Measurements from ENCODE around the gene ELOVL2.
"Not testable (repeated sequence)": the region's sequence is repeated elsewhere in the genome, so short reads cannot be mapped to it uniquely, and the experiment has no call there.

Gene ELOVL2

GRCh38 chr6:11043961-11044711, at the start of gene ELOVL2:
TSS of gene ELOVL2 (minus strand) at chr6:11044305. CDS start at chr6:11044230, 75 bp downstream.
- peak within 1 kb of the TSS; percentile 41 for H3K4me3 ChIP-seq (ENCODE audit: low read length)
- peak; percentile 48 for DNase-seq (ENCODE audit: low read depth)
- peak; percentile 24 for TF ChIP-seq CTCF (IDR thresholded peaks at IDR 0.05; ENCODE audit: insufficient read depth, low read depth, low read length, missing control alignments)

GRCh38 chr6:11093376-11093625, 49.2 kb upstream of the ELOVL2 start:
- peak overlapping the region; percentile 90 for H3K4me3 ChIP-seq (ENCODE audit: low read length)
- no peak for TF ChIP-seq CTCF (IDR thresholded peaks at IDR 0.05; ENCODE audit: insufficient read depth, low read depth, low read length, missing control alignments)
- DNase-seq (ENCODE audit: low read depth), result no peak

GRCh38 chr6:11092668-11093375, 48.7 kb upstream of the ELOVL2 start:
- no peak for DNase-seq (ENCODE audit: low read depth)
- no peak for TF ChIP-seq CTCF (IDR thresholded peaks at IDR 0.05; ENCODE audit: insufficient read depth, low read depth, low read length, missing control alignments)
- peak overlapping the region; percentile 90 for H3K4me3 ChIP-seq (ENCODE audit: low read length)

GRCh38 chr6:11091141-11091540, 47.0 kb upstream of the ELOVL2 start:
- not testable (repeated sequence) for H3K4me3 ChIP-seq (ENCODE audit: low read length); DNase-seq (ENCODE audit: low read depth)

DNA sequence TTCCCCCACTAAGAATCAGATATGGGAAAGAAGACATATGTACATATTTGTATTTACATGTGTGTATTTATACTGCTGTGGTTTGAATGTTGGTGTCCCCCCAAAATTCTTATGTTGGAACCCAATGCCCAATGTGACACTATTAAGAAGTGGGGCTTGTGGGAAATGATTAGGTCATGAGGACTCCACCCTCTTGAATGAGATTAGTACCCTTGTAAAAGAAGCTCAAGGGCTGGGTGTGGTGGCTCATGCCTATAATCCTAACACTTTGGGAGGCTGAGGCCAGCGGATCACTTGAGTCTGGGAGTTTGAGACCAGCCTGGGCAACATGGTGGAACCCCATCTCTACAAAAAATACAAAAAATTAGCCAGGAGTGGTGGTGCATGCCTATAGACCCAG, 45.6 kb upstream of the ELOVL2 start:
- DNase-seq (ENCODE audit: low read depth), result no peak
- H3K4me3 ChIP-seq (ENCODE audit: low read length), result no peak overlapping the region
- TF ChIP-seq CTCF (IDR thresholded peaks at IDR 0.05; ENCODE audit: insufficient read depth, low read depth, low read length, missing control alignments), result no peak

DNA sequence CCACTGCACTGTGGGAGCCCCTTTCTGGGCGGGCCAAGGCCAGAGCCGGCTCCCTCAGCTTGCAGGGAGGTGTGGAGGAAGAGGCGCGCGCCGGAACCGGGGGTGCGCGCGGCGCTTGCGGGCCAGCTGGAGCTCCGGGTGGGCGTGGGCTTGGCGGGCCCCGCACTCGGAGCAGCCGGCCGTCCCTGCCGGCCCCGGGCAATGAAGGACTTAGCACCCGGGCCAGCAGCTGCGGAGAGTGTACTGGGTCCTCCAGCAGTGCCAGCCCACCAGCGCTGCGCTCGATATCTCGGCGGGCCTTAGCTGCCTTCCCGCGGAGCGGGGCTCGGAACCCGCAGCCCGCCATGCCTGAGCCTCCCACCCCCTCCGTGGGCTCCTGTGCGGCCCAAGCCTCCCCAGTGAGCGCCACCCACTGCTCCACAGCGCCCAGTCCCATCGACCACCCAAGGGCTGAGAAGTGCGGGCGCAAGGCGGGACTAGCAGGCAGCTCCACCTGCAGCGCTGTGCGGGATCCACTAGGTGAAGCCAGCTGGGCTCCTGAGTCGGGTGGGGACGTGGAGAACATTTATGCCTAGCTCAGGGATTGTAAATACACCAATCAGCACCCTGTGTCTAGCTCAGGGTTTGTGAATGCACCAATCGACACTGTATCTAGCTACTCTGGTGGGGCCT, 43.2 kb upstream of the ELOVL2 start:
- H3K4me3 ChIP-seq (ENCODE audit: low read length); DNase-seq (ENCODE audit: low read depth): not testable (repeated sequence)

DNA sequence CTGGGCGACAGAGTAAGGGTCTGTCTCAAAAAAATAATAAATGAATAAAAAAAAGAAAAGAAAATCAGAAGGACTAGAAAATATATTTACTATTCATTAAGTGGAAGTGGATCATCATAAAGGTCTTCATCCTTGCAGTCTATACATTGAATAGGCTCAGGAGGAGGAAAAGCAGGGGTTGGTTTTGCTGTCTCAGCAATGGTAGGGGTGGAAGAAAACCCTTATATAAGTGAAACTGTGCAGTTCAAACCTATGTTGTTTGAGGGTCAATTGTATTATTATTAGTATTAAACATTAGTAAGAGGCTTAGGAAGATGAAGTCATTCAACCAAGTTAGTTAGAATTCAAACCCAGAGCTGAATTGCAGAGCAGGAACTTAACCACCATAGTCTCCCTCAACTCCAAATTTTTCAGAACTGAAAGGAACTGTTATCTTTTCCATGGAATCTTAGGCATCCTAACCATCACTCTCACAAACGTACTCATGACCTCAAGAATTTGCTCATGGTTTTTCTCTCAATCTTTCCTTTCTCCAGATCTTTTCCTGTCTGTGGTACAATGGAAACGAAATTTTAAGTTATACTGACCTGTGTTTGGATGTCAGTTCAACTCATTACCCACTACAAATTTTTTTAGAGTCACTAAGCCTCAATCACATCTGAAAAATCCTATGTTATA, 41.8 kb upstream of the ELOVL2 start:
- no peak for DNase-seq (ENCODE audit: low read depth)
- no peak for TF ChIP-seq CTCF (IDR thresholded peaks at IDR 0.05; ENCODE audit: insufficient read depth, low read depth, low read length, missing control alignments)
- no peak overlapping the region for H3K4me3 ChIP-seq (ENCODE audit: low read length)
